ENCODE results near the gene COL1A1.

The COL1A1 gene

GRCh38 chr17:50153650-50154575 lies 47.5 kb downstream of the COL1A1 start:
- no peak for DNase-seq (ENCODE audit: low spot score)

- DNase-seq (ENCODE audit: low spot score) = no peak
Observed at GRCh38 chr17:50152736-50153135, 48.7 kb downstream of the COL1A1 start.

GRCh38 chr17:50151937-50152547 lies 49.4 kb downstream of the COL1A1 start:
- DNase-seq (ENCODE audit: low spot score) = peak; percentile 94

- peak; percentile 93 for DNase-seq (ENCODE audit: low spot score)
Observed at GRCh38 chr17:50151041-50151936, 50.1 kb downstream of the COL1A1 start.

- DNase-seq (ENCODE audit: low spot score) = no peak
Observed at GRCh38 chr17:50150354-50151040, 50.9 kb downstream of the COL1A1 start, which contains the start of gene PPP1R9B. Gene PPP1R9B, minus strand, starts transcription at chr17:50150677. Its CDS starts 164 bp downstream, at chr17:50150513.

- peak; percentile 74 for DNase-seq (ENCODE audit: low spot score)
Observed at GRCh38 chr17:50149417-50150353, 51.7 kb downstream of the COL1A1 start.

- DNase-seq (ENCODE audit: low spot score) = peak; percentile 27
Observed at GRCh38 chr17:50149091-50149416, 52.4 kb downstream of the COL1A1 start.

- DNase-seq (ENCODE audit: low spot score) = peak; percentile 55
Observed at GRCh38 chr17:50148226-50149090, 53.0 kb downstream of the COL1A1 start.

GRCh38 chr17:50147841-50148225 lies 53.6 kb downstream of the COL1A1 start:
- DNase-seq (ENCODE audit: low spot score) = no peak

GRCh38 chr17:50146927-50147665 lies 54.3 kb downstream of the COL1A1 start:
- no peak for DNase-seq (ENCODE audit: low spot score)

GRCh38 chr17:50146230-50146926 lies 55.1 kb downstream of the COL1A1 start:
- DNase-seq (ENCODE audit: low spot score) = no peak

- DNase-seq (ENCODE audit: low spot score) = no peak
Observed at GRCh38 chr17:50145532-50146229, 55.8 kb downstream of the COL1A1 start.

- no peak for DNase-seq (ENCODE audit: low spot score)
Observed at GRCh38 chr17:50144845-50145531, 56.4 kb downstream of the COL1A1 start.

GRCh38 chr17:50144355-50144754 lies 57.1 kb downstream of the COL1A1 start:
- DNase-seq (ENCODE audit: low spot score) = no peak

GRCh38 chr17:50143461-50144176 lies 57.8 kb downstream of the COL1A1 start:
- DNase-seq (ENCODE audit: low spot score) = no peak

- no peak for DNase-seq (ENCODE audit: low spot score)
Observed at GRCh38 chr17:50141745-50142110, 59.7 kb downstream of the COL1A1 start.

Measured in RKO (cell line).